Rectal smooth muscle tissue (tissue), 1 donor: ENCODE data around the gene MAST2.

Experiments used
- H3K27ac ChIP-seq: one replicate; pipeline ENCODE4 v1.7.0; 2013; ENCODE audit warnings: low read depth, low read length, inconsistent platforms
- H3K27me3 ChIP-seq: one replicate; pipeline ENCODE4 v1.7.0; 2013; ENCODE audit warnings: low read length; ENCODE audit not compliant: control insufficient read depth, insufficient read depth
- H3K36me3 ChIP-seq: one replicate; pipeline ENCODE4 v1.7.0; 2013; ENCODE audit warnings: low read length; ENCODE audit not compliant: control insufficient read depth, insufficient read depth
- H3K4me1 ChIP-seq: one replicate; pipeline ENCODE4 v1.7.0; 2013; ENCODE audit warnings: low read length; ENCODE audit not compliant: control insufficient read depth, insufficient read depth
- H3K4me3 ChIP-seq: one replicate; pipeline ENCODE4 v1.7.0; 2013; ENCODE audit warnings: low read length
- H3K9ac ChIP-seq: one replicate; pipeline ENCODE4 v1.7.0; 2013; ENCODE audit warnings: low read length

MAST2 gene

GRCh38 chr1:46061146-46061545 is 257.7 kb downstream of the MAST2 start:
- Histone ChIP-seq H3K4me1 (no peaks in the 10 kb centered on the region), H3K36me3 (no peaks in the 10 kb centered on the region), H3K27ac (no peak overlapping the region), H3K4me3 (no peak overlapping the region), H3K9ac (no peak overlapping the region), H3K27me3 (no peaks in the 10 kb centered on the region)

- Histone ChIP-seq H3K9ac (no peak overlapping the region), H3K4me3 (no peak overlapping the region), H3K4me1 (no peaks in the 10 kb centered on the region), H3K36me3 (no peaks in the 10 kb centered on the region), H3K27ac (no peak overlapping the region), H3K27me3 (no peaks in the 10 kb centered on the region)
These were observed 259.4 kb downstream of the MAST2 start for GRCh38 chr1:46062651-46063319.

GRCh38 chr1:46064708-46065107 is 261.3 kb downstream of the MAST2 start:
- Histone ChIP-seq H3K27me3 (no peaks in the 10 kb centered on the region), H3K9ac (no peak overlapping the region)

GRCh38 chr1:46065405-46065804 is 262.0 kb downstream of the MAST2 start:
- Histone ChIP-seq H3K9ac (no peak overlapping the region), H3K4me1 (no peaks in the 10 kb centered on the region), H3K4me3 (no peak overlapping the region), H3K27me3 (no peaks in the 10 kb centered on the region), H3K27ac (no peak overlapping the region), H3K36me3 (no peaks in the 10 kb centered on the region)

More at GRCh38 chr1:46064708-46065107, 261.3 kb downstream of the MAST2 start:
- Histone ChIP-seq H3K36me3 (no peaks in the 10 kb centered on the region), H3K4me1 (no peaks in the 10 kb centered on the region), H3K27ac (no peak overlapping the region), H3K4me3 (no peak overlapping the region)

- Histone ChIP-seq H3K27ac (no peak overlapping the region), H3K4me3 (no peak overlapping the region), H3K27me3 (no peaks in the 10 kb centered on the region), H3K36me3 (no peaks in the 10 kb centered on the region), H3K9ac (no peak overlapping the region), H3K4me1 (no peaks in the 10 kb centered on the region)
These were observed 264.2 kb downstream of the MAST2 start for GRCh38 chr1:46067652-46068051.

GRCh38 chr1:46068525-46068924 is 265.1 kb downstream of the MAST2 start:
- Histone ChIP-seq H3K27me3 (no peaks in the 10 kb centered on the region), H3K4me1 (no peaks in the 10 kb centered on the region), H3K4me3 (no peak overlapping the region), H3K27ac (no peak overlapping the region), H3K36me3 (no peaks in the 10 kb centered on the region), H3K9ac (no peak overlapping the region)

GRCh38 chr1:46070164-46070814 is 266.9 kb downstream of the MAST2 start:
- H3K4me3 ChIP-seq = no peak overlapping the region
- H3K9ac ChIP-seq = no peak overlapping the region
- H3K27me3 ChIP-seq = no peaks in the 10 kb centered on the region
- H3K4me1 ChIP-seq = no peaks in the 10 kb centered on the region
- H3K27ac ChIP-seq = no peak overlapping the region
- no peaks in the 10 kb centered on the region for H3K36me3 ChIP-seq

GRCh38 chr1:46072975-46073374 is 269.6 kb downstream of the MAST2 start:
- H3K27me3 ChIP-seq = no peaks in the 10 kb centered on the region
- no peaks in the 10 kb centered on the region for H3K4me1 ChIP-seq
- no peak overlapping the region for H3K27ac ChIP-seq
- H3K9ac ChIP-seq = no peak overlapping the region
- H3K36me3 ChIP-seq = no peaks in the 10 kb centered on the region
- H3K4me3 ChIP-seq = no peak overlapping the region

GRCh38 chr1:46076343-46076742 is 272.9 kb downstream of the MAST2 start:
- Histone ChIP-seq H3K9ac (no peak overlapping the region), H3K27ac (no peak overlapping the region), H3K4me1 (no peaks in the 10 kb centered on the region), H3K36me3 (no peaks in the 10 kb centered on the region), H3K27me3 (no peaks in the 10 kb centered on the region), H3K4me3 (no peak overlapping the region)

- H3K9ac ChIP-seq = no peak overlapping the region
- no peak overlapping the region for H3K27ac ChIP-seq
- no peaks in the 10 kb centered on the region for H3K27me3 ChIP-seq
- no peaks in the 10 kb centered on the region for H3K4me1 ChIP-seq
- no peaks in the 10 kb centered on the region for H3K36me3 ChIP-seq
- H3K4me3 ChIP-seq = no peak overlapping the region
These were observed 274.2 kb downstream of the MAST2 start for GRCh38 chr1:46077644-46078043.

GRCh38 chr1:46080257-46080656 is 276.8 kb downstream of the MAST2 start:
- Histone ChIP-seq H3K4me1 (no peaks in the 10 kb centered on the region), H3K4me3 (no peak overlapping the region), H3K9ac (no peak overlapping the region), H3K27ac (no peak overlapping the region), H3K36me3 (no peaks in the 10 kb centered on the region), H3K27me3 (no peaks in the 10 kb centered on the region)

GRCh38 chr1:46081206-46081605 is 277.8 kb downstream of the MAST2 start:
- no peak overlapping the region for H3K9ac ChIP-seq
- no peaks in the 10 kb centered on the region for H3K27me3 ChIP-seq
- H3K36me3 ChIP-seq = no peaks in the 10 kb centered on the region
- no peaks in the 10 kb centered on the region for H3K4me1 ChIP-seq
- no peak overlapping the region for H3K4me3 ChIP-seq
- H3K27ac ChIP-seq = no peak overlapping the region

GRCh38 chr1:46081619-46082018 is 278.2 kb downstream of the MAST2 start:
- no peaks in the 10 kb centered on the region for H3K4me1 ChIP-seq
- no peak overlapping the region for H3K4me3 ChIP-seq
- H3K27me3 ChIP-seq = no peaks in the 10 kb centered on the region
- H3K9ac ChIP-seq = no peak overlapping the region
- H3K27ac ChIP-seq = no peak overlapping the region
- no peaks in the 10 kb centered on the region for H3K36me3 ChIP-seq
